ENCODE measurements around the gene IGSF21.

The IGSF21 gene

GRCh38 chr1:18103788-18104421, 3.7 kb upstream of the IGSF21 start:
- DNase-seq (ENCODE audit: low read depth) = no peak
- no peak for TF ChIP-seq CTCF (conservative IDR thresholded peaks at IDR 0.05; ENCODE audit: low read depth, low read length)
- H3K4me3 ChIP-seq (ENCODE audit: low read length) = no peak overlapping the region

- H3K4me3 ChIP-seq (ENCODE audit: low read length) = no peak overlapping the region
- DNase-seq (ENCODE audit: low read depth) = no peak
- TF ChIP-seq CTCF (conservative IDR thresholded peaks at IDR 0.05; ENCODE audit: low read depth, low read length) = no peak
Measured at GRCh38 chr1:18104546-18105100, 3.0 kb upstream of the IGSF21 start.

- no peak overlapping the region for H3K4me3 ChIP-seq (ENCODE audit: low read length)
- DNase-seq (ENCODE audit: low read depth) = no peak
- no peak for TF ChIP-seq CTCF (conservative IDR thresholded peaks at IDR 0.05; ENCODE audit: low read depth, low read length)
Measured at GRCh38 chr1:18105196-18105595, 2.4 kb upstream of the IGSF21 start.

DNA sequence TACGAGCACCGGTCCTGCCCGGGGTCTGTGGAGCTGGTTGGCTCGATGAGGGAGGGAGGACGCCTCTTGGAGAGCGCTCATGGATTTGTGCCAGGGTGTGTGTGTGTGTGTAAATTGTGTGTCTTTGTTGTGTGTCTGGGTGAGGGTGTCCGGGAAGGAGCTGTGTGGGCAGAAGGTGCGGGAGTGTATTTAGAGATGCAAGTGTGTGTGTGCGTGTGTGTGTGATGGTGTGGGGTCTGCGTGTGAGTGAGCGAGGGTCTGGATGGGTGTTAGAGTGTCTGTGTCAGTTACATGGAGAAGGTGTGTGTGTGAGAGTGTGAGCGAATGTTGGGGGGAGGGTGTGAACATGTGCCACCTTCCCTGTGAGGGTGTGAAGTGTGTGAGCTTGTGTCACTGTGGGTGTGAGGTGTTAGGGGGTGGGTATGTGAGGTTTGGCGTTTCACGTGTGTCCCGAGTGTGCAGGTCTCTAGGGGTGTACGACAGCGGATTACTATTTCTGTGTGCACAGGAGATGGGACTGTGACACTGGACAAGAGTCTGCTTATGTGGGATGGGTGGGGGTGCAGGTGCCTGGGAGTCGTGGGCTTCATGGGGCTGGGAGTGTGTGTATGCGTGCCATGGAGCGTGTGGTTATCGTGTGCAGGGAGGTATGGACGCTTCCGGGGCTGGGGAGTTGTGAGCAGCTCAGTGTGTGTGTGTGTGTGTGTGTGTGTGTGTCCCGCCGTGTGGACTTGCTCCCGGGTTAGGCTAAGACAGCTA, 880 bp downstream of the IGSF21 start:
- no peak overlapping the region for H3K4me3 ChIP-seq (ENCODE audit: low read length)
- TF ChIP-seq CTCF (conservative IDR thresholded peaks at IDR 0.05; ENCODE audit: low read depth, low read length) = no peak
- DNase-seq (ENCODE audit: low read depth) = no peak

GRCh38 chr1:18109058-18109755, 1.6 kb downstream of the IGSF21 start:
- TF ChIP-seq CTCF (conservative IDR thresholded peaks at IDR 0.05; ENCODE audit: low read depth, low read length) = no peak
- no peak for DNase-seq (ENCODE audit: low read depth)
- H3K4me3 ChIP-seq (ENCODE audit: low read length) = no peak overlapping the region

- no peak for DNase-seq (ENCODE audit: low read depth)
- TF ChIP-seq CTCF (conservative IDR thresholded peaks at IDR 0.05; ENCODE audit: low read depth, low read length) = peak; percentile 19
- H3K4me3 ChIP-seq (ENCODE audit: low read length) = no peak overlapping the region
Measured at GRCh38 chr1:18109756-18110597, 2.4 kb downstream of the IGSF21 start.

Measured in retinal pigment epithelial cell (primary cell).